GM12864 (cell line): ENCODE measurements around the gene SH3D21.
A peak's percentile ranks its signal among the peaks of the same experiment; 100 is the strongest.

ENCODE experiments used
- DNase-seq: peaks from one replicate; pipeline ENCODE4 v3.0.0-alpha.2; 2011; ENCODE audit warnings: low read depth
- H3K4me3 ChIP-seq: 2 replicates; pipeline ENCODE4 v1.5.1; 2011; ENCODE audit warnings: mild to moderate bottlenecking, low read depth, low read length, control low read depth
- TF ChIP-seq, protein P1 (sequence below): IDR thresholded peaks from 2 replicates; pipeline ENCODE4 v1.5.1; 2011; ENCODE audit warnings: low read depth, mild to moderate bottlenecking, moderate library complexity, low read length, control low read depth, inconsistent platforms; ENCODE audit errors: missing control alignments

SH3D21 gene

DNA sequence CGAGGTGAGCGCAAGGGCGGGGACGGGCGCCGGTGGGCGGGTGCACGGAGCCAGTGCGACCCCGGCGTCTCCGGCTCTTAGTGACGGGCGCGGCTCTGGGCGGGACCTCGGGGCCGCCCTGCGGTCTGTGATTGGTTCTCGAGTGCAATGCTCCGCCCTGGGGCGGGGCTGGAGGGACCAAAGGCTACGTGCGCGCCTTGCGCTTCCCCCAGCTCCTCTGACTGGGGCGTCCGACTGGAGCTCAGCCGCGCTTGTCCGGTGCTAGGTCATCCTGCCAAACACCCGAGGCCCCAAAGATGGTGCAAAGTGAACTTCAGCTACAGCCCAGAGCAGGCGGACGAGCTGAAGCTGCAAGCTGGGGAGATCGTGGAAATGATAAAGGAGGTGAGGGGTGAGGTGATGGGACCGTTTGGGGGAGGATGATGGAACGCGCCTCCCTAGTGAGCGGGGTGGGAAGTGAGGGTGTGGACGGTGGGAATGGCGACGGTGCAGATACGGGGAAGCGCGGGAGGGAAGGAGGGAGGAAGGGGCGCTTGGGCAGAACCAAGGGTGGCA is 811 bp downstream of the SH3D21 start:
- TF ChIP-seq, protein P1, sequence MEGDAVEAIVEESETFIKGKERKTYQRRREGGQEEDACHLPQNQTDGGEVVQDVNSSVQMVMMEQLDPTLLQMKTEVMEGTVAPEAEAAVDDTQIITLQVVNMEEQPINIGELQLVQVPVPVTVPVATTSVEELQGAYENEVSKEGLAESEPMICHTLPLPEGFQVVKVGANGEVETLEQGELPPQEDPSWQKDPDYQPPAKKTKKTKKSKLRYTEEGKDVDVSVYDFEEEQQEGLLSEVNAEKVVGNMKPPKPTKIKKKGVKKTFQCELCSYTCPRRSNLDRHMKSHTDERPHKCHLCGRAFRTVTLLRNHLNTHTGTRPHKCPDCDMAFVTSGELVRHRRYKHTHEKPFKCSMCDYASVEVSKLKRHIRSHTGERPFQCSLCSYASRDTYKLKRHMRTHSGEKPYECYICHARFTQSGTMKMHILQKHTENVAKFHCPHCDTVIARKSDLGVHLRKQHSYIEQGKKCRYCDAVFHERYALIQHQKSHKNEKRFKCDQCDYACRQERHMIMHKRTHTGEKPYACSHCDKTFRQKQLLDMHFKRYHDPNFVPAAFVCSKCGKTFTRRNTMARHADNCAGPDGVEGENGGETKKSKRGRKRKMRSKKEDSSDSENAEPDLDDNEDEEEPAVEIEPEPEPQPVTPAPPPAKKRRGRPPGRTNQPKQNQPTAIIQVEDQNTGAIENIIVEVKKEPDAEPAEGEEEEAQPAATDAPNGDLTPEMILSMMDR, result no peak
- peak; percentile 81 for DNase-seq
- H3K4me3 ChIP-seq, result peak overlapping the region; percentile 66

DNA sequence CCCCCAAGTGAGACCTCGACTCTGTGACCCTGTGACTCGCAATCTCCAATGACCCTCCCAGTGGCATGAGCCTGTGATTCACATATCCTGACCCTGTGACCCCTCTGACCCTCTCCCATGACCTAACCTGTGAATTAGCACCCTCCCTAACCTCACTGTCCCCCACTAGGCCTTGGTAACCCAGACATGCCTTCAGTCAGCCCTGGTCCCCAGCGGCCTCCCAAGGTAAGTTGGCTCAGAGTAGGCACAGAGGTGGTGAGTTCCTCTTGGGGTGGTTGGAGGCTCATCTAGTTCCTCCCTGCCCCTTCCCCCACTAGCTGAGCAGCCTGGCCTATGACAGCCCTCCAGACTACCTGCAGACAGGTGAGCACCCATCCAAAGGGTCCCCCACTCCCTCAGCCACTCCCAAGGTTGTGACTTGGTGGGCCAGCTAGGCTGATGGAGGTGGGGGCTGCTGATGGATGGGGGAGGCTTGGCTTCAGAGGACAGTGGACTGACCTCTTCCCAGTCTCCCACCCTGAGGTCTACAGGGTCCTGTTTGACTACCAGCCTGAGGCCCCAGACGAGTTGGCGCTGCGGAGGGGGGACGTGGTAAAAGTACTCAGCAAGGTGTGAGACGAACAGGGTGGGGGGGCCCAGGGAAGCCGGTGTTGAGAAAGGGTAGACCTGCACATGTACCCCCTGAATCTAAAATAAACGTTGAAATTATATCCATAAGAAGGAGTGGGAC is 1.6 kb downstream of the SH3D21 start:
- TF ChIP-seq, protein P1, result no peak
- no peak for DNase-seq
- peak overlapping the region; percentile 66 for H3K4me3 ChIP-seq

DNA sequence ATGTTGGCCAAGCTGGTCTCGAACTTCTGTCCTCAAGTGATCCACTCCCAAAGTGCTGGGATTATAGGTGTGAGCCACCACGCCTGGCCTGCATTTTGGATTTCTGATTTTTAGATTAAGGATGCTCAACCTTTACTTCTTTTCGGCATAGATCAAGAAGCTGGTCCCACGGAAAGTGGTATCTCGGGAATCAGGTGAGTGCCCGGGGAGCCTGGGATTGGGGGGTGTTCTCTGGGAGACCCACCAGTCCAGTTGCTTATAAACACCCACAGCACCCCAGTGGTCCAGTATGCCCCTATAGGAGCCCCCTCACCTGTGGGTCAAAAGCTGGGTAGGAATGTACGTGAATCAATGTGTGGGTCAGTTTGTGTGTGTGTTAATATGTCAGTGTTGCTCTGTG is 3.2 kb downstream of the SH3D21 start:
- DNase-seq, result no peak
- TF ChIP-seq, protein P1, result no peak
- H3K4me3 ChIP-seq, result no peak overlapping the region

DNA sequence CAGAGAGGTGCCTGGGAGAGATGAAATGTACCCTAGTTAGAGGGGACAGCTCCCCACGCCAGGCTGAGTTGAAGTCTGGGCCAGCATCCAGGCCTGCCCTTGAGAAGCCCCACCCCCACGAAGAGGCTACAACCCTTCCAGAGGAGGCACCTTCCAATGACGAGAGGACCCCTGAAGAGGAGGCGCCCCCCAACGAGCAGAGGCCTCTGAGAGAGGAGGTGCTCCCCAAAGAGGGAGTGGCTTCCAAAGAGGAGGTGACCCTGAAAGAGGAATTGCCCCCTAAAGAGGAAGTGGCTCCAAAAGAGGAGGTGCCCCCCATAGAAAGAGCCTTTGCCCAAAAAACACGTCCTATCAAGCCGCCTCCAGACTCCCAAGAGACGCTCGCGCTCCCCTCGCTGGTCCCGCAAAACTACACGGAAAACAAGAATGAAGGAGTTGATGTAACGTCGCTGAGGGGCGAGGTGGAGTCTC is 14.2 kb downstream of the SH3D21 start:
- H3K4me3 ChIP-seq, result no peak overlapping the region
- no peak for DNase-seq
- TF ChIP-seq, protein P1, result no peak

DNA sequence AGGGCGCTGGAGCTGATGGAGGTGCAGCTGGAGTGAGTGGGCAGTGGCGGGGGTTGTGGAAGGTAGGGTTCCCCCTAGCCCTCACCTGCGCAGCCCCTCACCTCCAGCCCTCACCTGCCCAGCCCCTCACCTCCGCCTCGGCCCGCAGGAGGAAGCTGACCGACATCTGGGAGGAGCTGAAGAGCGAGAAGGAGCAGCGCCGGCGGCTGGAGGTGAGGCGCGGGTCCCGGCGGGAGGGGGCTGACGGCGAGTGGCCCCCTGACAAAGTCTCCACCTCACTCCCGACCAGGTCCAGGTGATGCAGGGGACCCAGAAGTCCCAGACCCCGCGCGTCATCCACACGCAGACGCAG is 14.6 kb downstream of the SH3D21 start:
- peak overlapping the region; percentile 5; the same call in 1 of the 2 replicates for H3K4me3 ChIP-seq
- TF ChIP-seq, protein P1, result no peak
- no peak for DNase-seq

DNA sequence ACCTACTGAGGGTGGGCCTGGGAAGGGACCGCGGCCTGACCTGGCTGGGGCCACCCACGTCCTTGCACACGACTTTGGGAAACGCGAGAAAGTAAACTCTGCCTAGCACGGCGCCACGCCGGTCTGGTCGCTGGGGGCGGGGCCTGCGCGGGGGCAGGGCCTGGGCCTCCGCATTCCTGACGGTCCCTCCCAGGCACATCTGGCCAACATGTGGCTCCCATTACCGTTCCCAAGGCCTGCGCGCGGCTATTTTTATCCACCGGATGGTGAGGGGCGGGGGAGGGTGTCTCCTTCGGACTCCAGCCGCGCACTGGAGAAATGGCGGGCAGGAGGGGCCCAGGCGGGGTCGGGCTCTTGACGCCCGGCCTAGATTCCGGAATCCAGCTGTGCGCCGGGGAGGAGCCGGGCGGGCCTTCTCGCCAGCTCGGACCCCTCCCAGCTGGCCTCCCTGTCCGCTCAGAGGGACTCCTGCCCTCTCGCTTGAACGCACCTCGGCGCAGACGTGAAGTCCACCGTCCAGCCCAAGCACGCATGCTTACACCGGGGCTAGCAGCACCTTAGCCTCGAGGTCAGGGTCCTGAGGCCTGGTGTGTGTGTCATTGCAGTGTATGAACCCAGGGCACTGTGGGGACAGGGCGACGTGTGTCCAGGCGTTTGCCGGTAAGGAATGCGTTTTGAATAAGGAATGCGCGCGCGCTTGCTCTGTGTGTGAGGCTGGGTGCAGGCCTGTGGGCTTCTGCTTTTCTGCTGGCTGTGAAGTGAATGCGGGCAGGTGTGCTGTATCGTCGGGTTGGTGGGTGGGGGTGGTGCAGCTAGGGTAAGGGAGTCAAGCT is 15.2 kb downstream of the SH3D21 start:
- no peak overlapping the region for H3K4me3 ChIP-seq
- TF ChIP-seq, protein P1, result no peak
- no peak for DNase-seq
